Natural killer cell treated with Interleukin-12 subunit alpha and Interleukin-12 subunit beta and Interleukin-15 and Interleukin-18, amount 100 ng/mL, for 72 hours (primary cell): ENCODE measurements around the gene RSF1. TPM values are rescaled to one million over a fixed set of nuclear protein-coding genes. Genes with fewer than 3 reads are reported as not detected.

Experiments
- ATAC-seq, 2 donors: fragments of 150-1000 bp; cut with Tn5 transposase in 1 of 2; sonication (Bioruptor Pico), chemical (Tn5 transposase) in 1 of 2; 2 replicates each; pipeline ENCODE4 v1.10.0; 2021
- DNase-seq: peaks from one replicate; pipeline ENCODE4 v3.0.0; 2022; ENCODE audit warnings: low spot score
- H3K27ac Mint-ChIP-seq, 2 donors: 1 replicate in 1 of 2; 2 replicates in 1 of 2; pipeline ENCODE4 v1.8.0; 2022; ENCODE audit warnings: mixed read lengths in 2 of 2, mild to moderate bottlenecking in 1 of 2, moderate library complexity in 1 of 2
- H3K27me3 Mint-ChIP-seq, 2 donors: 1 replicate in 1 of 2; 2 replicates in 1 of 2; pipeline ENCODE4 v1.8.0; 2022; ENCODE audit warnings: mixed read lengths in 2 of 2
- H3K36me3 Mint-ChIP-seq: one replicate; pipeline ENCODE4 v1.8.0; 2022; ENCODE audit warnings: mixed read lengths
- H3K4me1 Mint-ChIP-seq, 2 donors: 1 replicate in 1 of 2; 2 replicates in 1 of 2; pipeline ENCODE4 v1.8.0; 2022; ENCODE audit warnings: low read depth in 2 of 2, mixed read lengths in 2 of 2, mild to moderate bottlenecking in 1 of 2
- H3K4me3 Mint-ChIP-seq: one replicate; pipeline ENCODE4 v1.8.0; 2022; ENCODE audit warnings: mixed read lengths
- H3K9me3 Mint-ChIP-seq: 2 replicates; pipeline ENCODE4 v1.8.0; 2022; ENCODE audit warnings: mixed read lengths
- total RNA-seq, 2 donors: library from RNA; stranded (reverse); gene quantifications; one replicate each; pipeline ENCODE4 v1.2.3, GENCODE V29; 2022

RSF1 gene
- total RNA-seq, 2 donors from 2014 or later, result 59.9 to 68.5 TPM

DNA sequence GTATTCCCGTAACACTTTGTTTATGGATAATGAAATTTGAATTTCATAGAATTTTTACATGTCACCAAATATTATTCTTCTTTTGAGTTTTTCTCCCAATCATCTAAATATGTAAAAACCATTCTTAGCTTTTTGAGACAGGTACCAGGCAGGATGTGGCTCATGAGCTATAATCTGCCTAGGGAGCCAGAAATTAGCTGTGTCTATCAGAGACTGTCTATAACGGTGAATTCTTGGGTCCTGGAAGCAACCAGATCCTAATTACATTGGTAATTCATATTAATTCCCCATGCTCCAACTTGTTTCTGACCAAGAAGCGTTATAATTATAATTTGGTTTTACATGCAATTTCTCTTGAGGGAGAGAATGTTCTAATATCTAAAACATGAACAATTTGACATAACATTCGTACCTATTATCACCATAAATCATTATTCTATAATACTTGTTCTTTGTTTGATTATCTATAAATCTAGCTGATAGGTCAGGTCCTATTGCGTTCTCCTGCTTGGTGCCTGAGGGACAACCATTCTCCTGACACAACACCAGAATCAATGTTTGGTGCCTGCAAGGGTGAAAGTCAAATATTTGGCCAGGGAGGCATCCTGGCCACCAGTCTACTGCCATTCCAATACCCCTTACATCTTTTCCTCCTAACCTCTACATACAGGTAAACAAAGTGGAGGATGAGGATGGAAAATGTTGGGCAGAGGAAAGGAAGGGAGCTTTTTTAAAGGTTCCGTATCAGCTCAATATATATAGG is 69.9 kb downstream of the RSF1 start:
- DNase-seq (no peak), ATAC-seq (no peak)
- no peaks in the 10 kb centered on the region for H3K27me3 Mint-ChIP-seq
- H3K36me3 Mint-ChIP-seq, result peaks cover 6% of the 10 kb centered on the region
- no peaks in the 10 kb centered on the region for H3K9me3 Mint-ChIP-seq
- H3K4me1 Mint-ChIP-seq, result peaks cover 22 to 28% of the 10 kb centered on the region in 2 donors
- no peak overlapping the region for H3K4me3 Mint-ChIP-seq
- H3K27ac Mint-ChIP-seq, result no peak overlapping the region

DNA sequence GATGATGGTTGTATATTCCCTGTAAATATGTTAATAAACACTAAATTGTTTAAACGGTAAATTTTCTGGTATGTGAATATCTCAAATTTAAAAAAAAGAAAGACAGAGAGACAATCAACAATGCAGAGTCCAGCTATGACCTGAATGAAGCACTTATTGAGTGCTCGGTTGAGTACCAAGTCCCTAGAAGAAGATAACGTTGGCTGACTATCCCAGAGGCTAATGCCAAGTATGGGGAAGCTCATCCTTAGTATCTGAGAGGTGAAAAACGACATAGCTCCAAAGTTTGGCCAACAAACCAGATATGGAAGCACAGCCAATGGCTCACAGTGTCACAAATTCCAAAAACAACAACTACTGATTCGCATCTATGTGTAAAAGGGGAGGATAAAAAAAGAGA is 71.3 kb downstream of the RSF1 start:
- no peak for DNase-seq
- Mint-ChIP-seq H3K27ac (no peak overlapping the region), H3K36me3 (no peaks in the 10 kb centered on the region), H3K27me3 (no peaks in the 10 kb centered on the region), H3K4me3 (no peak overlapping the region), H3K4me1 (peaks cover 17 to 22% of the 10 kb centered on the region in 2 donors), H3K9me3 (no peaks in the 10 kb centered on the region)
- no peak for ATAC-seq

DNA sequence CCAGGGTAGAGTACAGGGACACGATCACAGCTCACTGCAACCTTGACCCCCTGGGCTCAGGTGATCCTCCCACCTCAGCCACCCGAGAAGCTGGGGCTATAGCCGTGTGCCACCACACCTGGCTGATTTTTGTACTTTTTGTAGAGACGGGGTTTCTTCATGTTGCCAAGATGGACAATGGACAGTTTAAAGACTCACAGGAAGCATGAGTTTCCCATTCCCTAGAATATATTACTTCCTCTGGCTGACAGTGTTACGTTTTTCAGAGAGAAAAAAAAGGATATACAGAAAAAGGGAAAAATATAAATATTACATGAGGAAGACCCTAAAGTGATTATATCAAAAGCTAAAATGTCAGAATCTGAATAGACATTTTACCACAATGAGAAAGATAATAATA is 72.3 kb downstream of the RSF1 start:
- no peak overlapping the region for H3K27ac Mint-ChIP-seq
- DNase-seq (no peak), ATAC-seq (no peak)
- H3K4me1 Mint-ChIP-seq, result peaks cover 17 to 22% of the 10 kb centered on the region in 2 donors
- no peaks in the 10 kb centered on the region for H3K27me3 Mint-ChIP-seq
- H3K4me3 Mint-ChIP-seq, result no peak overlapping the region
- no peaks in the 10 kb centered on the region for H3K9me3 Mint-ChIP-seq
- H3K36me3 Mint-ChIP-seq, result no peaks in the 10 kb centered on the region

DNA sequence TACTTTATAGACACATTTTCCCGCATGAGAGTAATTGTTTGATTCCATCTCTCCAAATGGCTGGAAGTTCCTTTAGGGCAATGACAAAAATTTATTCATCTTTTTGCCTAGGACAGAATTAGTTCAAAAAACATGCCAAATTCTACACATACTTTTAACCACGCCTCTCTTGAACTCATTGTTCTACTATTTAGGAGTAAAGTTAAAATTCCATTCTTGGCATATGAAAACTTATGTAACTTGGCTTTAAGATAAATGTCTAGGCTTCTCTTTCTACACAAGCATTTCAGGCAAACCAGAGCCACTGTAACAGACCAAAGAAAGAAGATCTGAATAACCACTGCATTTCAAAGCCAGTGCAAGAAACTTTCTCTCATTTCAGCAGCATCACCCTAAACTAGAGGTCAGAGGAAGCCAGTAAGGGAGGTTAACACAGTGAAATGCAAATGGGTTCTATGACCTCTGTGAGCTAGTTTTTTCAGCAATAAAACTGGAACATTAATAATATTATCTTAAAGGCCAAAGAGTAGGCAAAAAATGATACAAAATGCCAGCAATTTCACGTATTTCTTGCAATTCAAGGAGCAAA is 73.0 kb downstream of the RSF1 start:
- Mint-ChIP-seq H3K4me1 (peaks cover 14 to 20% of the 10 kb centered on the region in 2 donors), H3K36me3 (no peaks in the 10 kb centered on the region), H3K4me3 (no peak overlapping the region), H3K27me3 (no peaks in the 10 kb centered on the region), H3K9me3 (no peaks in the 10 kb centered on the region), H3K27ac (no peak overlapping the region)
- no peak for DNase-seq
- ATAC-seq, result no peak

DNA sequence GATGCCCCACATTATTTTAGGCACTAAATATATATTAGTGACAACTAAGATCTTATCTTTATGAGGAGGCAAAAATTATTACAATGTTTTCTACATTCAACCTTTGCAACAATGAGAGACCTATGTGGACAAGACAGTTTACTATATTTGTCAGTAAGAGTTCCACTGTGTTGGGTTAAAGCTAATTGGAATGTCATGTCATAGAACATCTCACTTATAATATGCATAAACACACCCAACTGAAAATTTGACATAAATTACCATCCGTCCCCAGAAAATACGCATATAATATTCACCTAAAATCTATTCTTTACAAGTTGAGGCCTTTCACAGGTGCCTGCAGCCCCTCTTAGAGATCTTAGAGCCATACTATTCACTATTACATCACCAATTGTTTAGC is 84.0 kb downstream of the RSF1 start:
- Mint-ChIP-seq H3K9me3 (no peaks in the 10 kb centered on the region), H3K27me3 (no peaks in the 10 kb centered on the region), H3K4me1 (no peaks in the 10 kb centered on the region), H3K4me3 (no peak overlapping the region), H3K36me3 (peaks cover 6% of the 10 kb centered on the region), H3K27ac (no peak overlapping the region)
- ATAC-seq (no peak), DNase-seq (no peak)

DNA sequence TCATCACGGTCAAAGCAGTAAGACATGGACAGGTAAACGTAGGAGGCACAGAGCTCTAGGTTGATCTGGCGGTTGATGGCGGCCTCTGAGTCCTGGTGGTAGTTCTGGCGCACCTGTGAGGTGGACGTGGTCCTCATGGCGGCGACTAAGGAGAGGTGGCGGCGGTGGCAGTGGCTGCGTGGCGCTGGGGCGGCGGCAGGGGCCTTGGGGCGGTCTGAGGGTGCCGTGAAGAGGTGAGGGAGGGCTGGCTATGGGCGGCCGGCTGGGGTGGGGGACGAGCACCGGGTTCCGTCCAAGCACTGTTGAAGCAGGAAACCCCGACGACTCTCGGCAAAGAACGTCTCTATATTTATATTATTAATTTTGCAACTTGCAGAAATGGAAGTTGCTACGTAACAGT is 85.6 kb downstream of the RSF1 start:
- Mint-ChIP-seq H3K36me3 (peaks cover 15% of the 10 kb centered on the region), H3K4me3 (no peak overlapping the region), H3K9me3 (no peaks in the 10 kb centered on the region)

DNA sequence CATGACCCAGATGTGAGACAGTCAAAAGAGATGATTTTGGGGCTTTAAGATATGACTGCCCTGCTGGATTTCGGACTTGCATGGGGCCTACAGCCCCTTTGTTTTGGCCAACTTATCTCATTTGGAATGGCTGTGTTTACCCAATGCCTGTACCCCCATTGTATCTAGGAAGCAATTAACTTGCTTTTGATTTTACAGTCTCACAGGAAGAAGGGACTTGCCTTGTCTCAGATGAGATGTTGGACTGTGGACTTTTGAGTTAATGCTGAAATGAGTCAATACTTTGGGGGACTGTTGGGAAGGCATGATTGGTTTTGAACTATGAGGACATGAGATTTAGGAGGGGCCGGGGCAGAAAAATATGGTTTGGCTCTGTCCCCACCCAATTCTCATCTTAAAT is 88.4 kb downstream of the RSF1 start:
- H3K36me3 Mint-ChIP-seq, result peaks cover 15% of the 10 kb centered on the region
- no peaks in the 10 kb centered on the region for H3K4me1 Mint-ChIP-seq
- H3K9me3 Mint-ChIP-seq, result no peaks in the 10 kb centered on the region
- H3K27ac Mint-ChIP-seq, result no peak overlapping the region
- H3K4me3 Mint-ChIP-seq, result no peak overlapping the region
- ATAC-seq (no peak), DNase-seq (no peak)
- no peaks in the 10 kb centered on the region for H3K27me3 Mint-ChIP-seq

More for the DNA sequence above, 85.6 kb downstream of the RSF1 start:
- Mint-ChIP-seq H3K27me3 (no peaks in the 10 kb centered on the region), H3K27ac (no peak overlapping the region), H3K4me1 (no peaks in the 10 kb centered on the region)
- ATAC-seq, result no peak
- no peak for DNase-seq

DNA sequence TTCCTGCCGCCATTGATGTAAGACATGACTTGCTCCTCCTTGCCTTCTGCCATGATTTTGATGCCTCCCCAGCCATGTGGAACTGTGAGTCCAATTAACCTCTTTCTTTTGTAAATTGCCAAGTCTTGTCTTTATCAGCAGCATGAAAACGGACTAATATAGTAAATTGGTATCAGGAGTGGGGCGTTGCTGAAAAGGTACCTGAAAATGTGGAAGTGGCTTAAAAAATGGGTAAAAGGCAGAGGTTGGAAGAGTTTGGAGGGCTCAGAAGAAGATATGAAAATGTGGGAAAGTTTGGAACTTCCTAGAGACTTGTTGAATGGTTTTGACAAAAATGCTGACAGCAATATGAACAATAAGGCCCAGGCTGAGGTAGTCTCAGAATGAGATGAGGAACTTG is 89.7 kb downstream of the RSF1 start:
- H3K4me3 Mint-ChIP-seq, result no peak overlapping the region
- peaks cover 4 to 7% of the 10 kb centered on the region in 2 donors for H3K4me1 Mint-ChIP-seq
- no peaks in the 10 kb centered on the region for H3K27me3 Mint-ChIP-seq
- peaks cover 15% of the 10 kb centered on the region for H3K36me3 Mint-ChIP-seq
- ATAC-seq, result no peak
- H3K9me3 Mint-ChIP-seq, result no peaks in the 10 kb centered on the region
- no peak for DNase-seq
- H3K27ac Mint-ChIP-seq, result no peak overlapping the region

DNA sequence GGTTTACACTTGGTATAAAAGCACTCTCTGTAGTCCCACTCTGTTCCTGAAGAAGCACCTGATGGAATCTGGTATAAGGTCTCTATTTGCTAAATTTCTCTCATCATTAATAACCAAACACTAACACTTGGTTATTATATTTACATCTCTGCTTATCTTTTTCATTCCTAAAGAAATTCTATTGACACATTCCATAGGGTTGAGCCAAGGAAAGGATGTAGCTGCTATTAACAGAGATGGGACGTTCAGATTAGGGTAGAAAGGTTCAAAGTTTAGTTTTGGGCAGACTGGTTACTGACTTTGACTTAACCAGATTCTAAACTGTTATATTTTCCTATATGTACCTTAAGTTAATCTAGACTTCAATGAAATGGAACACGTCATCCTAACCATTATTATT is 91.5 kb downstream of the RSF1 start:
- Mint-ChIP-seq H3K4me3 (no peak overlapping the region), H3K36me3 (peaks cover 14% of the 10 kb centered on the region), H3K4me1 (peaks cover 7% of the 10 kb centered on the region in 2 donors), H3K9me3 (no peaks in the 10 kb centered on the region), H3K27me3 (no peaks in the 10 kb centered on the region), H3K27ac (no peak overlapping the region)
- ATAC-seq (no peak), DNase-seq (no peak)

DNA sequence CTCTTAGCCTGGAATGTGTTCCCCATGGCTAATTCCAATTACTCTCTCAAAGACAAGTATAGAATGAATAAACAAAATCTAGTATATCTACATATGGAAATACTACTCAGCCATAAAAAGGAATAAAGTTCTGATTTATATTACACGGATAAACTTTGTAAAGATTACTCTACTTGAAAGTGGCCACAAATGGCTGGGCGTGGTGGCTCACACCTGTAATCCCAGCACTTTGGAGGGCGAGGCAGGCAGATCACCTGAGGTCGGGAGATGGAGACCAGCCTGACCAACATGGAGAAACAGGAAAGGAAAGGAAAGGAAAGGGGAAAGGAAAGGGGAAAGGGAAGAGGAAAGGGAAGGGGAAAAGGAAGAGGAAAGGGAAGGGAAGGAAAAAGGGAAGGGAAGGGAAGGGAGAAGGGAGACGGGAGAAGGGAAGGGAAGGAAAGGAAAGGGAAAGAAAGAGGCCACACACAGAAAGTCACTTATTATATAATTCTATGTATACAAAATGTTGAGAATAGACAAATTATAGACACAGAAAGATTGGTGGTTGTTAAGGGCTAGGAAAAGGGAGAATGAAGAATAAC is 92.2 kb downstream of the RSF1 start:
- peaks cover 7% of the 10 kb centered on the region in 2 donors for H3K4me1 Mint-ChIP-seq
- no peak for ATAC-seq
- peaks cover 14% of the 10 kb centered on the region for H3K36me3 Mint-ChIP-seq
- no peak overlapping the region for H3K4me3 Mint-ChIP-seq
- H3K9me3 Mint-ChIP-seq, result no peaks in the 10 kb centered on the region
- DNase-seq, result no peak
- H3K27me3 Mint-ChIP-seq, result no peaks in the 10 kb centered on the region
- peak overlapping the region in 1 of 2 donors; percentile 21 for H3K27ac Mint-ChIP-seq

DNA sequence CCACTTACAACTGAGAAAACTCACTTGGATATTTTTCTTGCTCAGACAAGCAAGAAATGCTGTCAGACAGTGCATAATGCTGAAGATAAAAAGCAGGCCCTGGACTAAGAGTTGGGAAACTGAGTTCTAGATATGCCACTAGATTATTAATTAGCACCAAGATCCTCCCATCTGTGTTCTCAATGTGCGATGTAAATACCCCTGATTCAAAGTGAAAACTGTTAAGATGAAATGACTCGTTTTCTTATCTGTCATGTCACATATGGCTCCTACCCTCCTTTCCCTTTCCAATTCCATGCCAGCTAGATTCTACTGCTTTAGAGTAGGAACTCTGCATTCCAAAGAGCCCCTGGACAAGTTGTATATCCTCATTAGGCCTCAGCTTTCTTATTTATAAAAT is 94.0 kb downstream of the RSF1 start:
- no peak overlapping the region for H3K4me3 Mint-ChIP-seq
- no peak for DNase-seq
- peak overlapping the region in 1 of 2 donors; percentile 48 for H3K27ac Mint-ChIP-seq
- H3K9me3 Mint-ChIP-seq, result no peaks in the 10 kb centered on the region
- peaks cover 17% of the 10 kb centered on the region for H3K36me3 Mint-ChIP-seq
- no peaks in the 10 kb centered on the region for H3K27me3 Mint-ChIP-seq
- H3K4me1 Mint-ChIP-seq, result peaks cover 7% of the 10 kb centered on the region in 2 donors
- ATAC-seq, result no peak

DNA sequence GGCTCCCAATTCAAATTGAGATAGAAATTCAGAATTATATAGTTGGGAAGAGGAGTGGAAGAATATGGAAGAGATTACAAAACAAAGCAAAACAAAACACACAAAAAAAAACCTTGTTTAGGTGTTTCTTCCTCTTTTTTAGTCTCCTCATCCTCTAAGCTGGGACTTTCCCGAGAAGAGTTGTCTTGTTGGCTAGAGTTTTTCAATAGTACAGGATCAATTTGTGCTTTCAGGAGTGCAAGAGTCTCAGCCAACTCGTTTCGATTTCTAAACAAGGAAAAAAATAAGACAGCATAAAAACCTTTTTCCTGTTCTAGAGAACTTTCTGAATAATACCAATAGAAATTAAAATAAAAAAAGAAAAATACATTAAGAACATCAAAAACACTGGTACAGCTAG is 95.1 kb downstream of the RSF1 start:
- H3K36me3 Mint-ChIP-seq, result peaks cover 12% of the 10 kb centered on the region
- no peak for ATAC-seq
- H3K4me1 Mint-ChIP-seq, result peaks cover 7% of the 10 kb centered on the region in 2 donors

DNA sequence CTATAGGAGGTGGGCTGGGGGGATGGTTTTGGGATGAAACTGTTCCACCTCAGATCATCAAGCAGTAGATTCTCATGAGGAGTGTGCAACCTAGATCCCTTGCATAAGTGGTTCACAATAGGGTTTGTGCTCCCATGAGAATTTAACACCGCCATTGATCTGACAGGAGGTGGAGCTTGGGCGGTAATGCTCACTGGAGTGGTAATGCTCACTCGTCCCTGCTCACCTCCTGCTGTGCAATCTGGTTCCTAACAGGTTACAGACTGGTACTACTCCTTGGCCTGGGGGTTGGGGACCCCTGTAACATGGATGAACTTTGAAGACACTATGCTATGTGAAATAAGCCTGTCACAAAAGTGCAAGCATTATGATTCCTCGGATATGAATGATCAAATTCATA is 95.9 kb downstream of the RSF1 start:
- H3K4me1 Mint-ChIP-seq, result peaks cover 7% of the 10 kb centered on the region in 2 donors
- no peak overlapping the region for H3K4me3 Mint-ChIP-seq
- ATAC-seq (no peak), DNase-seq (no peak)
- peaks cover 10% of the 10 kb centered on the region for H3K36me3 Mint-ChIP-seq
- no peaks in the 10 kb centered on the region for H3K27me3 Mint-ChIP-seq
- no peak overlapping the region for H3K27ac Mint-ChIP-seq
- H3K9me3 Mint-ChIP-seq, result no peaks in the 10 kb centered on the region

More for the DNA sequence above, 95.1 kb downstream of the RSF1 start:
- Mint-ChIP-seq H3K9me3 (no peaks in the 10 kb centered on the region), H3K27me3 (no peaks in the 10 kb centered on the region), H3K4me3 (no peak overlapping the region), H3K27ac (no peak overlapping the region)
- DNase-seq, result no peak

DNA sequence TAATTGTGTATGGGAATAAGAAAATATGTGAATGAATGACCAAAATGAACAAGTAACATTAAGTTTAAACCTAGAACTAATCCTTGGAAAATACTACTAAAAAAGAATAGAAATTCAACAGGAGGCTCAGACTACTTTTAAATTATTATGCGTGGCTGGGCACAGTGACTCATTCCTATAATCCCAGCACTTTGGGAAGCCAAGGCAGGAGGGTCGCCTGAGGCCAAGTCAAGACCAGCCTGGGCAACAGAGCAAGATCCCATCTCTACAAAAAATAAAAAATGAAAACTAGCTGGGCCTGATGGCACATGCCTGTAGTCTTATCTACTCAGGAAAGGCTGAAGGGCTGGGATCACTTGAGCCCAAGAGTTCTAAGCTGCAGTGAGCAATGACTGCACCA is 97.5 kb downstream of the RSF1 start:
- H3K27me3 Mint-ChIP-seq, result no peaks in the 10 kb centered on the region
- H3K4me1 Mint-ChIP-seq, result peaks cover 7% of the 10 kb centered on the region in 2 donors
- no peak overlapping the region for H3K4me3 Mint-ChIP-seq
- no peak for DNase-seq
- no peaks in the 10 kb centered on the region for H3K9me3 Mint-ChIP-seq
- H3K27ac Mint-ChIP-seq, result no peak overlapping the region
- ATAC-seq, result no peak
- peaks cover 14% of the 10 kb centered on the region for H3K36me3 Mint-ChIP-seq
